Hepatocyte (in vitro differentiated cells): ENCODE data around the gene AKR1E2. TPM values are rescaled to one million over a fixed set of nuclear protein-coding genes. Genes with fewer than 3 reads are reported as not detected.
A peak's percentile ranks its signal among the peaks of the same experiment; 100 is the strongest.

Experiments
- DNase-seq: peaks from one replicate; pipeline ENCODE4 v3.0.0-alpha.2; 2016; ENCODE audit warnings: low spot score
- H2AFZ ChIP-seq: fragments of 200-600 bp; sonication (generic); 2 replicates; pipeline ENCODE4 v1.6.0; 2016; ENCODE audit warnings: antibody characterized with exemption, mild to moderate bottlenecking
- H3K27ac ChIP-seq: fragments of 200-600 bp; sonication (generic); 2 replicates; pipeline ENCODE4 v1.5.1; 2016; ENCODE audit warnings: mild to moderate bottlenecking
- H3K27me3 ChIP-seq: fragments of 200-600 bp; sonication (generic); 2 replicates; pipeline ENCODE4 v1.6.1; 2016
- H3K36me3 ChIP-seq: fragments of 200-600 bp; sonication (generic); replicated peaks from 2 replicates; pipeline ENCODE4 v1.5.1; 2016; ENCODE audit warnings: low read depth; ENCODE audit not compliant: insufficient read depth
- H3K4me1 ChIP-seq: fragments of 200-600 bp; sonication (generic); 2 replicates; pipeline ENCODE4 v1.5.1; 2016; ENCODE audit warnings: mild to moderate bottlenecking, moderate library complexity; ENCODE audit not compliant: insufficient read depth
- H3K4me2 ChIP-seq: fragments of 200-600 bp; sonication (generic); 2 replicates; pipeline ENCODE4 v1.6.0; 2016
- H3K4me3 ChIP-seq: fragments of 200-600 bp; sonication (generic); 2 replicates; pipeline ENCODE4 v1.5.1; 2016; ENCODE audit warnings: mild to moderate bottlenecking
- H3K79me2 ChIP-seq: fragments of 200-600 bp; sonication (generic); 2 replicates; pipeline ENCODE4 v1.6.0; 2017; ENCODE audit warnings: mild to moderate bottlenecking
- H3K9me2 ChIP-seq: fragments of 200-600 bp; sonication (generic); replicated peaks from 2 replicates; pipeline ENCODE4 v1.6.0; 2017; ENCODE audit warnings: mild to moderate bottlenecking; ENCODE audit not compliant: insufficient read depth
- H3K9me3 ChIP-seq: fragments of 200-600 bp; sonication (generic); 2 replicates; pipeline ENCODE4 v1.5.1; 2016; ENCODE audit warnings: low read depth, mild to moderate bottlenecking
- H4K20me1 ChIP-seq: fragments of 200-600 bp; sonication (generic); 2 replicates; pipeline ENCODE4 v1.6.0; 2016; ENCODE audit warnings: mild to moderate bottlenecking; ENCODE audit not compliant: insufficient read depth, poor library complexity, severe bottlenecking
- EZH2 ChIP-seq: fragments of 200-600 bp; sonication (generic); IDR thresholded peaks from 2 replicates; pipeline ENCODE4 v1.6.1; 2016; ENCODE audit warnings: antibody characterized with exemption, mild to moderate bottlenecking, borderline replicate concordance
- EZH2phosphoT487 ChIP-seq: fragments of 200-600 bp; sonication (generic); IDR thresholded peaks from one replicate; pipeline ENCODE4 v1.6.1; 2018; ENCODE audit warnings: antibody characterized with exemption, mild to moderate bottlenecking, low read depth, moderate library complexity; ENCODE audit not compliant: unreplicated experiment, severe bottlenecking
- WGBS: methylation state at CpG from one replicate; pipeline ENCODE4 v1.1.6; 2016; ENCODE audit warnings: low lambda C conversion rate; ENCODE audit errors: missing lambda C conversion rate; 5-methylcytosine and 5-hydroxymethylcytosine counted together
- polyA plus RNA-seq: library from polyadenylated mRNA; unstranded; fragments of >200 nt; fragmentation: Nextera tagmentation; extraction: Ambion mirVana; gene quantifications from 2 replicates; pipeline ENCODE4 v1.2.1, GENCODE V29; 2016
- total RNA-seq: library from RNA; depleted of rRNA; stranded (reverse); fragments of >200 nt; gene quantifications from 2 replicates; pipeline ENCODE4 v1.2.3, GENCODE V29; 2014
- TF ChIP-seq, protein P1 (sequence below): fragments of 200-600 bp; sonication (generic); IDR thresholded peaks from 2 replicates; pipeline ENCODE4 v1.5.1; 2016; ENCODE audit warnings: antibody characterized with exemption, mild to moderate bottlenecking; ENCODE audit not compliant: poor library complexity

Gene AKR1E2
- total and polyA plus RNA-seq, 2 experiments from 2014 or later, result 1.6 to 4.2 TPM

DNA sequence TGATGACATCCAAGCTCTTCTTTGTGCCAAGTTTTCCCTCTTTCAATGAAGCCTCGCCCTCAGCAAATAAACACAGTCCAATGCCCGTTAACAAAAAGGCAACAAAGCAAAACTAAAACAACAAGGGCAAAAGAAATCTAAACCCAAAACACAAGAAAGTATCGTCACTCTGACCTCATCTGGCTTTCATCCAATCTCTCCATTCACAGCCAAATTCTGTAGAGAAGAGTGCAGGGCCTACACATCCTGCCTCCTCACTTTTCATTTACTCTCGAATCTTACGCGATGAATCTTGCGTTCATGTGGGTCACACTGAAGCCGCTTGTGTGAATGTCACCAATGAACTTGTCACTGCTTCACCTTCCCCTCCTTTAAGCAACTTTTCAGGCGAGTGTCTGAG, 15.9 kb upstream of the AKR1E2 start:
- no peak for DNase-seq
- H2AFZ ChIP-seq, result no peak overlapping the region
- no peaks in the 10 kb centered on the region for H4K20me1 ChIP-seq
- no peaks in the 10 kb centered on the region for H3K9me3 ChIP-seq
- H3K4me2 ChIP-seq, result no peak overlapping the region
- H3K4me1 ChIP-seq, result no peaks in the 10 kb centered on the region
- no peak overlapping the region for H3K4me3 ChIP-seq
- H3K36me3 ChIP-seq, result no peaks in the 10 kb centered on the region
- TF ChIP-seq EZH2 (no peak), EZH2phosphoT487 (no peak)
- TF ChIP-seq, protein P1, sequence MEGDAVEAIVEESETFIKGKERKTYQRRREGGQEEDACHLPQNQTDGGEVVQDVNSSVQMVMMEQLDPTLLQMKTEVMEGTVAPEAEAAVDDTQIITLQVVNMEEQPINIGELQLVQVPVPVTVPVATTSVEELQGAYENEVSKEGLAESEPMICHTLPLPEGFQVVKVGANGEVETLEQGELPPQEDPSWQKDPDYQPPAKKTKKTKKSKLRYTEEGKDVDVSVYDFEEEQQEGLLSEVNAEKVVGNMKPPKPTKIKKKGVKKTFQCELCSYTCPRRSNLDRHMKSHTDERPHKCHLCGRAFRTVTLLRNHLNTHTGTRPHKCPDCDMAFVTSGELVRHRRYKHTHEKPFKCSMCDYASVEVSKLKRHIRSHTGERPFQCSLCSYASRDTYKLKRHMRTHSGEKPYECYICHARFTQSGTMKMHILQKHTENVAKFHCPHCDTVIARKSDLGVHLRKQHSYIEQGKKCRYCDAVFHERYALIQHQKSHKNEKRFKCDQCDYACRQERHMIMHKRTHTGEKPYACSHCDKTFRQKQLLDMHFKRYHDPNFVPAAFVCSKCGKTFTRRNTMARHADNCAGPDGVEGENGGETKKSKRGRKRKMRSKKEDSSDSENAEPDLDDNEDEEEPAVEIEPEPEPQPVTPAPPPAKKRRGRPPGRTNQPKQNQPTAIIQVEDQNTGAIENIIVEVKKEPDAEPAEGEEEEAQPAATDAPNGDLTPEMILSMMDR, result no peak
- H3K27me3 ChIP-seq, result no peaks in the 10 kb centered on the region
- no peak overlapping the region for H3K27ac ChIP-seq
- WGBS, result 78% methylated on average over 9 of the region's 9 CpGs
- H3K79me2 ChIP-seq, result no peaks in the 10 kb centered on the region
- no peaks in the 10 kb centered on the region for H3K9me2 ChIP-seq

- no peaks in the 10 kb centered on the region for H3K9me2 ChIP-seq
- no peaks in the 10 kb centered on the region for H3K79me2 ChIP-seq
- H3K4me2 ChIP-seq, result no peak overlapping the region
- no peaks in the 10 kb centered on the region for H3K27me3 ChIP-seq
- DNase-seq, result no peak
- H3K9me3 ChIP-seq, result no peaks in the 10 kb centered on the region
- H3K4me1 ChIP-seq, result no peaks in the 10 kb centered on the region
- no peaks in the 10 kb centered on the region for H3K36me3 ChIP-seq
- no peaks in the 10 kb centered on the region for H4K20me1 ChIP-seq
- no peak overlapping the region for H3K4me3 ChIP-seq
- 75% methylated on average over 2 of the region's 2 CpGs for WGBS
- TF ChIP-seq EZH2phosphoT487, result no peak
- H2AFZ ChIP-seq, result no peak overlapping the region
- H3K27ac ChIP-seq, result no peak overlapping the region
These were observed 14.0 kb upstream of the AKR1E2 start for GRCh38 chr10:4812046-4812445.

DNA sequence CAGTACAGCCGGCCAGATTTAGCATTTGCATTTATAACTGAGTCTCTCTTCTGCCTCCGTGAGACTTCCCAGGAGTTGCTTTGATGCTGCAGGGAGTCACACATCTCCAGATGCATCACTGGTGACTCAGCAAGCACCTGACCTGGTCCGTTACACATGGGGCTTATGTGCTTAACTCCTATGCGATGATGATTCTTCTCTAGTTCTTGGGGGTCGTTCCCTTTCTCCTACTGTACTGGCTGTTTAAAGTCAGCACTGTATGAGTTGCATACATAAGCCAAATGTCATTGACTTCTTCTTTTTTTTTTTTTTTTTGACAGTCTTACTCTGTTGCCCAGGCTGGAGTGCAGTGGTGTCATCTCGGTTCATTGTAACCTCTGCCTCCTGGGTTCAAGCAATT, 13.0 kb upstream of the AKR1E2 start:
- TF ChIP-seq EZH2 (no peak), EZH2phosphoT487 (no peak)
- TF ChIP-seq, protein P1, result no peak
- Histone ChIP-seq H3K36me3 (no peaks in the 10 kb centered on the region), H3K27me3 (no peaks in the 10 kb centered on the region), H2AFZ (no peak overlapping the region), H3K4me3 (no peak overlapping the region), H3K27ac (no peak overlapping the region), H3K4me2 (no peak overlapping the region), H3K9me2 (no peaks in the 10 kb centered on the region), H4K20me1 (no peaks in the 10 kb centered on the region), H3K4me1 (no peaks in the 10 kb centered on the region), H3K9me3 (no peaks in the 10 kb centered on the region), H3K79me2 (no peaks in the 10 kb centered on the region)
- DNase-seq, result peak; percentile 71
- WGBS, result 52% methylated on average over 6 of the region's 6 CpGs

GRCh38 chr10:4813496-4813895, 12.5 kb upstream of the AKR1E2 start:
- Histone ChIP-seq H3K79me2 (no peaks in the 10 kb centered on the region), H3K4me3 (no peak overlapping the region), H3K36me3 (no peaks in the 10 kb centered on the region), H4K20me1 (no peaks in the 10 kb centered on the region), H3K4me1 (no peaks in the 10 kb centered on the region), H3K4me2 (no peak overlapping the region), H2AFZ (no peak overlapping the region), H3K9me3 (no peaks in the 10 kb centered on the region), H3K27me3 (no peaks in the 10 kb centered on the region), H3K9me2 (no peaks in the 10 kb centered on the region), H3K27ac (no peak overlapping the region)
- TF ChIP-seq EZH2, result no peak
- TF ChIP-seq EZH2phosphoT487, result no peak
- TF ChIP-seq, protein P1, result no peak
- 78% methylated on average over 5 of the region's 5 CpGs for WGBS
- DNase-seq, result no peak
